Sigmoid colon (tissue), 7 donors: ENCODE measurements around the gene NDOR1. TPM values are rescaled to one million over a fixed set of nuclear protein-coding genes. Genes with fewer than 3 reads are reported as not detected.

ENCODE experiments used
- DNase-seq: peaks from one replicate; pipeline ENCODE4 v3.0.0-alpha.2; 2019
- H3K27ac ChIP-seq, 4 donors: fragments of 200-600 bp; sonication (generic); one replicate each; pipeline ENCODE4 v1.5.1; 2016 to 2019; ENCODE audit warnings: mild to moderate bottlenecking in 1 of 4
- H3K27me3 ChIP-seq, 3 donors: fragments of 200-600 bp; sonication (generic); one replicate each; pipeline ENCODE4 v1.5.1; 2019; ENCODE audit warnings: mild to moderate bottlenecking in 1 of 3
- H3K36me3 ChIP-seq, 4 donors: fragments of 200-600 bp; sonication (generic); one replicate each; pipeline ENCODE4 v1.5.1; 2016 to 2019
- H3K4me1 ChIP-seq, 4 donors: fragments of 200-600 bp; sonication (generic); one replicate each; pipeline ENCODE4 v1.5.1; 2017 to 2019
- H3K4me3 ChIP-seq, 4 donors: fragments of 200-600 bp; sonication (generic); one replicate each; pipeline ENCODE4 v1.5.1; 2017 to 2019; ENCODE audit warnings: mild to moderate bottlenecking in 2 of 4, moderate library complexity in 1 of 4
- H3K9me3 ChIP-seq, 4 donors: fragments of 200-600 bp in 3 of 4; sonication (generic) in 3 of 4; one replicate each; pipeline versions ENCODE4 v1.5.1 to v1.6.1; 2013 to 2019
- EP300 ChIP-seq, 4 donors: sonication (generic); formaldehyde crosslinking; IDR thresholded peaks; one replicate each; pipeline ENCODE4 v1.6.1; 2017; ENCODE audit warnings: antibody characterized with exemption in 4 of 4
- POLR2A ChIP-seq, 2 donors: fragments of 450-650 bp; IDR thresholded peaks; one replicate each; pipeline ENCODE4 v1.6.1; 2016; ENCODE audit warnings: antibody characterized with exemption in 2 of 2, mild to moderate bottlenecking in 2 of 2, moderate library complexity in 2 of 2
- POLR2AphosphoS5 ChIP-seq, 4 donors: sonication (generic); formaldehyde crosslinking; IDR thresholded peaks; one replicate each; pipeline ENCODE4 v1.6.1; 2017; ENCODE audit warnings: antibody characterized with exemption in 4 of 4
- WGBS, 2 donors: extraction: QIAGEN DNeasy Blood & Tissue Kit; methylation state at CpG; one replicate each; pipeline ENCODE4 v1.1.7; 2013; 5-methylcytosine and 5-hydroxymethylcytosine counted together
- intact Hi-C: fragments of 100-400 bp; cut with DNase I; formaldehyde crosslinking; loops from one replicate; pipeline ENCODE4 v1.15.1; 2023
- polyA plus RNA-seq, 3 donors: library from polyadenylated mRNA; stranded (reverse); fragments of 200-250 nt; gene quantifications; one replicate each; pipeline ENCODE4 v1.2.3, GENCODE V29; 2013
- total RNA-seq, 4 donors: library from RNA; depleted of rRNA; stranded (reverse); fragments of >200 nt; gene quantifications; one replicate each; pipeline ENCODE4 v1.1.0, GENCODE V29; 2016
- TF ChIP-seq, protein P1 (sequence below), 4 experiments: fragments of 450-650 bp in 3 of 4; fragments of 200-600 bp in 1 of 4; IDR thresholded peaks; one replicate each; pipeline ENCODE4 v1.5.1; 2016 to 2019; ENCODE audit warnings: antibody characterized with exemption in 4 of 4, mild to moderate bottlenecking in 3 of 4, moderate library complexity in 2 of 4
- donor health status: healthy with polysubstance abuse.
- donor health status: Bipolar disorder and iron deficiency.
- donor health status: healthy.

Gene NDOR1
- total and polyA plus RNA-seq, 7 donors = 3.8 to 20.2 (median 5.4) TPM

DNA sequence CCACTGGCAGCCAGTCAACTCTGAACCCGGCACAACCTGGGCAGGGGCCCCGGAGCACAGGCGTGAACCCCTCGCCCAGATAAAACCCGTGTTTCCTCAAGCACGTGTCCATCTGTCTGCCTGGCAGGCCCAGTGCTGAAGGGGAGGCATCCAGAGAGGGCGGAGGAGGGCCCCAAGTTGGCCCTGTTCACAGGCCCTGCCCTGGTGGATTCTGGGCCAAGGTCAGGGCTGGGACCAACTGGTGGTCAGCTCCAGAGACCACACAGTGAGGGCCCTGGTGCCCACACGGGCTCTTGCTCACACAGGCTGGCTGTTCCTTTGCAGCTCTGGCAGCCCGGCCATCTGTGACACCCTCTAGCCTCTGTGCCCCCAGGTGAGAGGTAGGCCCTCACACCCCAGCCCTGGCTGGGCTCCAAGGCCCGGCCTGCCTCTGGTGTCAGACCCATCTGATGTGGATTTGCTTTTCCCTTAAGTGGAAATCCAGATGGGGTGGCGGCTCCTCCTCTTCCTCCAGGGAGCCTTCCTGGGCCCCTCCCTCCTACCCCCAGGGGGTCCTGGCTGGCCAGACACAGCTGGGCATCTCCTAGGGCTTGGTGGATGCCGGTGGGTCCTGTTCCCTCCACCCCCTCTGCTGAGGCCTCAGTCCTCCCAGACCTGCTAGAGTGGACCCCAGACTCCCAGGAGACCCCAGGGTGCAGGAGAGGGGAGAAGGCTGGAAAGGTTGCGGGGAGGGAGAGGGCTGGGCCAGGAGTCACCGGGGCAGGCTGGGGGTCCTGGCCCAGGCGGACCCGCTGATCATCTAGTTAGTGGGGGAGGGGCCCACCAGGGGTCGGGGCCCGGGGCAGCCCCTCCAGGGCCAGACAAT, 45.1 kb downstream of the NDOR1 start:
- no peak overlapping the region for H3K27ac ChIP-seq
- WGBS, 2 donors = 63 to 79% methylated on average over 17 of the region's 18 CpGs
- intact Hi-C loops = loop anchor here (5.0 kb wide), 1 partner anchor 43 kb away; the partner anchor contains the start of genes NDOR1 and TMEM203
- no peaks in the 10 kb centered on the region for H3K9me3 ChIP-seq
- peaks cover 0 to 13% (median 11%) of the 10 kb centered on the region in 4 donors for H3K4me1 ChIP-seq
- no peak for DNase-seq
- no peaks in the 10 kb centered on the region for H3K36me3 ChIP-seq
- H3K27me3 ChIP-seq = peaks cover 0 to 10% (median 6%) of the 10 kb centered on the region in 3 donors
- no peak overlapping the region for H3K4me3 ChIP-seq
- TF ChIP-seq POLR2A (IDR thresholded peaks at IDR 0.05) = no peak
- no peak for TF ChIP-seq POLR2AphosphoS5 (IDR thresholded peaks at IDR 0.05)
- TF ChIP-seq, protein P1, sequence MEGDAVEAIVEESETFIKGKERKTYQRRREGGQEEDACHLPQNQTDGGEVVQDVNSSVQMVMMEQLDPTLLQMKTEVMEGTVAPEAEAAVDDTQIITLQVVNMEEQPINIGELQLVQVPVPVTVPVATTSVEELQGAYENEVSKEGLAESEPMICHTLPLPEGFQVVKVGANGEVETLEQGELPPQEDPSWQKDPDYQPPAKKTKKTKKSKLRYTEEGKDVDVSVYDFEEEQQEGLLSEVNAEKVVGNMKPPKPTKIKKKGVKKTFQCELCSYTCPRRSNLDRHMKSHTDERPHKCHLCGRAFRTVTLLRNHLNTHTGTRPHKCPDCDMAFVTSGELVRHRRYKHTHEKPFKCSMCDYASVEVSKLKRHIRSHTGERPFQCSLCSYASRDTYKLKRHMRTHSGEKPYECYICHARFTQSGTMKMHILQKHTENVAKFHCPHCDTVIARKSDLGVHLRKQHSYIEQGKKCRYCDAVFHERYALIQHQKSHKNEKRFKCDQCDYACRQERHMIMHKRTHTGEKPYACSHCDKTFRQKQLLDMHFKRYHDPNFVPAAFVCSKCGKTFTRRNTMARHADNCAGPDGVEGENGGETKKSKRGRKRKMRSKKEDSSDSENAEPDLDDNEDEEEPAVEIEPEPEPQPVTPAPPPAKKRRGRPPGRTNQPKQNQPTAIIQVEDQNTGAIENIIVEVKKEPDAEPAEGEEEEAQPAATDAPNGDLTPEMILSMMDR (IDR thresholded peaks at IDR 0.05) = no peak
- TF ChIP-seq EP300 (IDR thresholded peaks at IDR 0.05) = no peak

- H3K36me3 ChIP-seq = peaks cover 0 to under 1% (median 0%) of the 10 kb centered on the region in 4 donors
- TF ChIP-seq, protein P1 (IDR thresholded peaks at IDR 0.05) = no peak
- TF ChIP-seq POLR2A (IDR thresholded peaks at IDR 0.05) = no peak
- TF ChIP-seq EP300 (IDR thresholded peaks at IDR 0.05) = no peak
- TF ChIP-seq POLR2AphosphoS5 (IDR thresholded peaks at IDR 0.05) = no peak
- WGBS, 2 donors = 72 to 86% methylated on average over 4 of the region's 4 CpGs
- DNase-seq = no peak
- H3K27me3 ChIP-seq = peaks cover 0 to 10% (median 6%) of the 10 kb centered on the region in 3 donors
- intact Hi-C loops = loop anchor here (5.0 kb wide), 1 partner anchor 44 kb away; the partner anchor contains the start of genes NDOR1 and TMEM203
- H3K4me1 ChIP-seq = peaks cover 0 to 18% (median 16%) of the 10 kb centered on the region in 4 donors
- H3K27ac ChIP-seq = no peak within 1 kb of the TSS
- H3K9me3 ChIP-seq = no peaks in the 10 kb centered on the region
- H3K4me3 ChIP-seq = no peak within 1 kb of the TSS
Measured at GRCh38 chr9:137251194-137251461, 45.6 kb downstream of the NDOR1 start, which contains the start of gene STPG3. TSS of gene STPG3 (plus strand) at chr9:137251286. CDS start at chr9:137251287, 1 bp downstream.

DNA sequence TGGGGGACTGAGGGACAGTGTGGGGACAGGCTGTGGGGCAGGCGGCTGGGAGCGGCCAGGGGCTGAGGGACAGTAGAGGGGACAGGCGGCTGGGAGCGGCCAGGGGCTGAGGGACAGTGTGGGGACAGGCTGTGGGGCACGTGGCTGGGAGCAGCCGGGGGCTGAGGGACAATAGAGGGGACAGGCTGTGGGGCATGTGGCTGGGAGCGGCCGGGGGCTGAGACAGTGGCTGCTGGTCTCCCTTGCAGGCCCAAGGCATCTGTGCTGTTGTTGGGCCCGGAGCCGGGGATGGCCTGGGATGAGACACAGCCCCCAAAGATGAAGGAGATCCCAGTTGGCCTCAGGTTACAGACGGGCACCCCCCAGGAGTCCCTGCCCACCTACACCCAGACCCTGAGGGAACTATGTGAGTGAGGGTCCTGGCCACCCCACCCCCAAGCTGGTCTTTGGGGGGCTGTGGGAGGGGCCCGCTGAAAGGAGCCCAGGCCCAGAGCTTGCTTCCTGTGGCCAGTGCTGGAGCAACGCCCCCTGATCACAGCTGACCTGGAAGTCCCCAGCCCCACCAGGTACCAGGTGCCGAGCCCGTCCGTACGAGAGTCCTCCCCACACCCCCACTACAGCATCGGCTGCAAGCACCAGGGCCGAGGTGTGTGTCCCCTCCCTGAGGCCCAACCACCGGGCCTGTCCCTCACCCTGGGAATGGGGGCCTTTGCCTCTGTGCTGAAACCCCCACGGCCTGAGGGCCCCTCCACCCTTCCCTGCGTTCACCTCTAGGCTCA, 46.2 kb downstream of the NDOR1 start:
- H3K9me3 ChIP-seq = no peaks in the 10 kb centered on the region
- no peak for TF ChIP-seq POLR2AphosphoS5 (IDR thresholded peaks at IDR 0.05)
- no peak overlapping the region for H3K4me3 ChIP-seq
- H3K36me3 ChIP-seq = peaks cover 0 to 6% (median 2%) of the 10 kb centered on the region in 4 donors
- 81 to 89% methylated on average over 22 of the region's 22 CpGs for WGBS, 2 donors
- peaks cover 0 to 10% (median 6%) of the 10 kb centered on the region in 3 donors for H3K27me3 ChIP-seq
- intact Hi-C loops = loop anchor here (5.0 kb wide), 1 partner anchor 44 kb away; the partner anchor contains the start of genes NDOR1 and TMEM203
- H3K4me1 ChIP-seq = peaks cover 0 to 23% (median 21%) of the 10 kb centered on the region in 4 donors
- no peak for DNase-seq
- no peak overlapping the region for H3K27ac ChIP-seq

- no peak for TF ChIP-seq POLR2A (IDR thresholded peaks at IDR 0.05)
- no peak for TF ChIP-seq POLR2AphosphoS5 (IDR thresholded peaks at IDR 0.05)
- TF ChIP-seq, protein P1 (IDR thresholded peaks at IDR 0.05) = no peak
- no peak for TF ChIP-seq EP300 (IDR thresholded peaks at IDR 0.05)
- H3K4me1 ChIP-seq = peaks cover 0 to 27% (median 26%) of the 10 kb centered on the region in 4 donors
- no peak overlapping the region for H3K4me3 ChIP-seq
- peaks cover 0 to 16% (median 5%) of the 10 kb centered on the region in 4 donors for H3K36me3 ChIP-seq
- WGBS, 2 donors = 64 to 78% methylated on average over 35 of the region's 35 CpGs
- no peaks in the 10 kb centered on the region for H3K9me3 ChIP-seq
- H3K27me3 ChIP-seq = peaks cover 0 to 10% (median 6%) of the 10 kb centered on the region in 3 donors
- DNase-seq = no peak
- intact Hi-C loops = loop anchor here (5.0 kb wide), 1 partner anchor 46 kb away; the partner anchor contains the start of genes NDOR1 and TMEM203
- H3K27ac ChIP-seq = no peak overlapping the region
Measured at GRCh38 chr9:137252555-137253506, 47.3 kb downstream of the NDOR1 start.
